ENCODE measurements around the gene DLEC1.

- TF ChIP-seq POLR2A (IDR thresholded peaks at IDR 0.05) (no peak), CTCF (IDR thresholded peaks at IDR 0.05) (no peak)
Observed at GRCh38 chr3:38047896-38048295, 8.9 kb downstream of the DLEC1 start.

All from lower leg skin (tissue), 3 donors.